Neural crest cell (in vitro differentiated cells): ENCODE data around the gene FBXO22. TPM values are rescaled to one million over a fixed set of nuclear protein-coding genes. Genes with fewer than 3 reads are reported as not detected.
"Not testable (repeated sequence)": the region's sequence is repeated elsewhere in the genome, so short reads cannot be mapped to it uniquely, and the experiment has no call there.

Experiments used
- DNase-seq: peaks from one replicate; pipeline ENCODE4 v3.0.0; 2021; ENCODE audit warnings: low read depth, mixed read lengths, low spot score
- H3K27ac Mint-ChIP-seq: one replicate; pipeline ENCODE4 v1.8.0; 2021; ENCODE audit warnings: mild to moderate bottlenecking, mixed read lengths; ENCODE audit not compliant: unreplicated experiment
- H3K27me3 Mint-ChIP-seq: 2 replicates; pipeline ENCODE4 v1.8.0; 2021; ENCODE audit warnings: low read depth, mild to moderate bottlenecking, mixed read lengths
- H3K36me3 Mint-ChIP-seq: 2 replicates; pipeline ENCODE4 v1.8.0; 2021; ENCODE audit warnings: low read depth, mild to moderate bottlenecking, mixed read lengths
- H3K4me1 Mint-ChIP-seq: 2 replicates; pipeline ENCODE4 v1.8.0; 2021; ENCODE audit warnings: mixed read lengths
- H3K4me3 Mint-ChIP-seq: one replicate; pipeline ENCODE4 v1.8.0; 2021; ENCODE audit warnings: mild to moderate bottlenecking, mixed read lengths
- H3K9me3 Mint-ChIP-seq: 2 replicates; pipeline ENCODE4 v1.8.0; 2021; ENCODE audit warnings: mixed read lengths
- CTCF ChIP-seq: fragments of 200-600 bp; sonication (generic); conservative IDR thresholded peaks from 2 replicates; pipeline ENCODE4 v1.5.0; 2021; ENCODE audit warnings: antibody characterized with exemption, mild to moderate bottlenecking
- total RNA-seq: library from RNA; stranded (reverse); gene quantifications from 2 replicates; pipeline ENCODE4 v1.2.1, GENCODE V29; 2021

Gene FBXO22
- total RNA-seq, 1 donor from 2014 or later = 53.8 TPM

- TF ChIP-seq CTCF = no peak
- H3K4me3 Mint-ChIP-seq = peak overlapping the region; percentile 100
- H3K27ac Mint-ChIP-seq = peak overlapping the region; percentile 13
- peaks cover 37% of the 10 kb centered on the region for H3K4me1 Mint-ChIP-seq
- H3K27me3 Mint-ChIP-seq = no peaks in the 10 kb centered on the region
- no peak for DNase-seq
- peaks cover 4% of the 10 kb centered on the region for H3K9me3 Mint-ChIP-seq
- H3K36me3 Mint-ChIP-seq = peaks cover 19% of the 10 kb centered on the region
Measured at GRCh38 chr15:75905231-75905630, 1.6 kb downstream of the FBXO22 start.

GRCh38 chr15:75910355-75910754 lies 6.7 kb downstream of the FBXO22 start:
- not testable (repeated sequence) for H3K27me3 Mint-ChIP-seq, H3K4me1 Mint-ChIP-seq, DNase-seq, H3K27ac Mint-ChIP-seq
- Mint-ChIP-seq H3K9me3 (peaks cover 23% of the 10 kb centered on the region), H3K4me3 (peak overlapping the region; percentile 19), H3K36me3 (peaks cover 52% of the 10 kb centered on the region)

GRCh38 chr15:75916978-75917377 lies 13.3 kb downstream of the FBXO22 start:
- no peak for DNase-seq
- Mint-ChIP-seq H3K4me1 (no peaks in the 10 kb centered on the region), H3K36me3 (peaks cover 26% of the 10 kb centered on the region), H3K27me3 (no peaks in the 10 kb centered on the region), H3K4me3 (no peak overlapping the region), H3K27ac (no peak overlapping the region), H3K9me3 (peaks cover 6% of the 10 kb centered on the region)
- TF ChIP-seq CTCF = no peak

- H3K27me3 Mint-ChIP-seq = no peaks in the 10 kb centered on the region
- no peaks in the 10 kb centered on the region for H3K4me1 Mint-ChIP-seq
- no peak for TF ChIP-seq CTCF
- H3K4me3 Mint-ChIP-seq = no peak overlapping the region
- H3K9me3 Mint-ChIP-seq = no peaks in the 10 kb centered on the region
- H3K27ac Mint-ChIP-seq = no peak overlapping the region
- peaks cover 15% of the 10 kb centered on the region for H3K36me3 Mint-ChIP-seq
- no peak for DNase-seq
Measured at GRCh38 chr15:75918135-75918534, 14.5 kb downstream of the FBXO22 start.

- Mint-ChIP-seq H3K27me3 (no peaks in the 10 kb centered on the region), H3K27ac (no peak overlapping the region), H3K4me3 (no peak overlapping the region)
Measured at GRCh38 chr15:75920079-75920478, 16.4 kb downstream of the FBXO22 start.

More at GRCh38 chr15:75920079-75920478, 16.4 kb downstream of the FBXO22 start:
- no peaks in the 10 kb centered on the region for H3K4me1 Mint-ChIP-seq
- TF ChIP-seq CTCF = no peak
- no peak for DNase-seq
- H3K9me3 Mint-ChIP-seq = no peaks in the 10 kb centered on the region
- H3K36me3 Mint-ChIP-seq = peaks cover 9% of the 10 kb centered on the region
